KMS-11 (cell line): ENCODE measurements around the gene MTURN.

Experiments used
- H2AFZ ChIP-seq: fragments of 200-600 bp; sonication (generic); 2 replicates; pipeline ENCODE4 v1.6.1; 2016; ENCODE audit warnings: antibody characterized with exemption, mixed run types, low read depth
- H3K27ac ChIP-seq: fragments of 200-600 bp; sonication (generic); 2 replicates; pipeline ENCODE4 v1.6.1; 2016; ENCODE audit warnings: mild to moderate bottlenecking, mixed run types
- H3K27me3 ChIP-seq: fragments of 200-600 bp; sonication (generic); 2 replicates; pipeline ENCODE4 v1.6.1; 2017; ENCODE audit warnings: mild to moderate bottlenecking, low read depth, mixed run types, moderate library complexity; ENCODE audit not compliant: insufficient read depth
- H3K36me3 ChIP-seq: fragments of 200-600 bp; sonication (generic); 2 replicates; pipeline ENCODE4 v1.6.1; 2017; ENCODE audit warnings: mild to moderate bottlenecking, mixed run types; ENCODE audit not compliant: insufficient read depth
- H3K4me1 ChIP-seq: fragments of 200-600 bp; sonication (generic); 2 replicates; pipeline ENCODE4 v1.6.1; 2016; ENCODE audit warnings: mild to moderate bottlenecking, low read depth, mixed run types; ENCODE audit not compliant: poor library complexity, severe bottlenecking
- H3K4me2 ChIP-seq: fragments of 200-600 bp; sonication (generic); 2 replicates; pipeline ENCODE4 v1.7.0; 2016; ENCODE audit warnings: mild to moderate bottlenecking, mixed run types
- H3K4me3 ChIP-seq: fragments of 200-600 bp; sonication (generic); IDR thresholded peaks from 2 replicates; pipeline ENCODE4 v1.6.1; 2017; ENCODE audit warnings: low read depth, low read length, mixed read lengths; ENCODE audit not compliant: insufficient read depth
- H3K79me2 ChIP-seq: fragments of 200-600 bp; sonication (generic); 2 replicates; pipeline ENCODE4 v1.6.1; 2016; ENCODE audit warnings: low read depth, mixed run types; ENCODE audit not compliant: insufficient read depth
- H3K9ac ChIP-seq: fragments of 200-600 bp; sonication (generic); 2 replicates; pipeline ENCODE4 v1.6.1; 2016; ENCODE audit warnings: mild to moderate bottlenecking, mixed run types
- H4K20me1 ChIP-seq: fragments of 200-600 bp; sonication (generic); 2 replicates; pipeline ENCODE4 v1.6.1; 2016; ENCODE audit warnings: mild to moderate bottlenecking, mixed run types; ENCODE audit not compliant: insufficient read depth
- TF ChIP-seq, protein P1 (sequence below): fragments of 200-600 bp; sonication (generic); conservative IDR thresholded peaks from 2 replicates; pipeline ENCODE4 v1.6.1; 2017; ENCODE audit warnings: low read depth, mild to moderate bottlenecking, antibody characterized with exemption, low read length, moderate library complexity, mixed read lengths

MTURN gene

GRCh38 chr7:30165590-30165989, 30.8 kb downstream of the MTURN start:
- H3K27me3 ChIP-seq: no peaks in the 10 kb centered on the region
- no peaks in the 10 kb centered on the region for H3K4me1 ChIP-seq
- no peaks in the 10 kb centered on the region for H3K79me2 ChIP-seq
- no peak overlapping the region for H3K4me2 ChIP-seq
- no peak overlapping the region for H3K9ac ChIP-seq
- H2AFZ ChIP-seq: no peak overlapping the region
- H4K20me1 ChIP-seq: no peaks in the 10 kb centered on the region
- no peaks in the 10 kb centered on the region for H3K36me3 ChIP-seq
- TF ChIP-seq, protein P1, sequence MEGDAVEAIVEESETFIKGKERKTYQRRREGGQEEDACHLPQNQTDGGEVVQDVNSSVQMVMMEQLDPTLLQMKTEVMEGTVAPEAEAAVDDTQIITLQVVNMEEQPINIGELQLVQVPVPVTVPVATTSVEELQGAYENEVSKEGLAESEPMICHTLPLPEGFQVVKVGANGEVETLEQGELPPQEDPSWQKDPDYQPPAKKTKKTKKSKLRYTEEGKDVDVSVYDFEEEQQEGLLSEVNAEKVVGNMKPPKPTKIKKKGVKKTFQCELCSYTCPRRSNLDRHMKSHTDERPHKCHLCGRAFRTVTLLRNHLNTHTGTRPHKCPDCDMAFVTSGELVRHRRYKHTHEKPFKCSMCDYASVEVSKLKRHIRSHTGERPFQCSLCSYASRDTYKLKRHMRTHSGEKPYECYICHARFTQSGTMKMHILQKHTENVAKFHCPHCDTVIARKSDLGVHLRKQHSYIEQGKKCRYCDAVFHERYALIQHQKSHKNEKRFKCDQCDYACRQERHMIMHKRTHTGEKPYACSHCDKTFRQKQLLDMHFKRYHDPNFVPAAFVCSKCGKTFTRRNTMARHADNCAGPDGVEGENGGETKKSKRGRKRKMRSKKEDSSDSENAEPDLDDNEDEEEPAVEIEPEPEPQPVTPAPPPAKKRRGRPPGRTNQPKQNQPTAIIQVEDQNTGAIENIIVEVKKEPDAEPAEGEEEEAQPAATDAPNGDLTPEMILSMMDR: no peak
- no peak overlapping the region for H3K4me3 ChIP-seq
- no peak overlapping the region for H3K27ac ChIP-seq

DNA sequence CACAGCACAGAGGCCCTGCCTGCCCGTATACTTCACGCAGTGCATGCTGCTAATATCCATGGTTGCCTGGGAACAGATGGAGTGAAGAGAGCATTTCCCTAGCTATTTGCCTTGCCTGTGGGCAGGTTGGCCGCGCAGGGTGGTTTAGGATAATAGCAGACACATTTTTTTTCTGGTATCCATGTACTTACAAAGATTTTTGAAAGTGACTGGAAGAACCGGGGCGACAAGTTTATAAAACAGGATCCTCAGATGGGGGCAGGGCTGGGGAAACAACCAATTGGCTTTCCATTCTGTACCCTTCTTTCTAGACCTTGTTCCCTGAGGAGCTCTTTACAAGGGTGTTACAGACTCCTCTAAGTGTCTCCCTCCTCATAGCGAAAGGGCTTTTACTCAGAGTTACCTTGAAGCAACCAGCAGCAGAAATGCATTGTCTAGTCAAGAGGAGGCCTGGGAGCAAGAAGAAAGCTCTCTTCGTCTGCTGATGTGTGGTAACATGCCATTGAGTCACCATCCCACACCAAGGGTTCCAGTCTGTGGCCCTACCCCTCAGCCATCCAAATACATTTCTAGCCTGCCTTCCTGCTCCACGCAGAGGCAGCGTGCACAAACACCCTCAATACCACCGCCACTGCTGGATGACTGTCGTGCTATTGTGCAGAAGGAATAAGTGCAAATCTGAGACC, 31.5 kb downstream of the MTURN start:
- Histone ChIP-seq H3K9ac (no peak overlapping the region), H3K79me2 (no peaks in the 10 kb centered on the region), H3K4me1 (no peaks in the 10 kb centered on the region), H4K20me1 (no peaks in the 10 kb centered on the region), H3K4me3 (no peak overlapping the region), H2AFZ (no peak overlapping the region), H3K4me2 (no peak overlapping the region), H3K27me3 (no peaks in the 10 kb centered on the region), H3K27ac (no peak overlapping the region), H3K36me3 (no peaks in the 10 kb centered on the region)
- TF ChIP-seq, protein P1: no peak

GRCh38 chr7:30166841-30167235, 32.1 kb downstream of the MTURN start:
- Histone ChIP-seq H3K9ac (no peak overlapping the region), H2AFZ (no peak overlapping the region), H3K4me3 (no peak overlapping the region), H3K79me2 (no peaks in the 10 kb centered on the region), H4K20me1 (no peaks in the 10 kb centered on the region), H3K27me3 (no peaks in the 10 kb centered on the region), H3K4me2 (no peak overlapping the region), H3K4me1 (no peaks in the 10 kb centered on the region), H3K36me3 (no peaks in the 10 kb centered on the region), H3K27ac (no peak overlapping the region)
- TF ChIP-seq, protein P1: no peak

DNA sequence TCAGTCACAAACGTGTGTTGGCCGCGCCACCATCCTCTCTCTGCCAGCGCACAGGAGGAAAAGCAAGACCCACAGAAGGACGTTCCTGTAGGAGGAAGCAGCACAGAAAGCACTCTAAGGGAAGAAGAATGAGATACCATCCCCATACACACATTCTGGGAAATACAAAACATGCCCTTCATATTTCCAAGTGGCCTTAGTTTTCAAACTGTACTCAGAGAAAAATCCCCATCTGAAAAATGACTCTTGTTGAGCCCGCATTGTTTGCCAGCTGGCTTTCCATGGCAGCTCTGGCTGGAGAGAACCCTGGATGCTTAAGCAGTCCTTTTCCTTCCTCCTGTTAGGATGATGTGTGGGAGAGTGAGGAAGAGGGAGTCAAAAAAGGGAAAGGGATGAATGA, 33.1 kb downstream of the MTURN start:
- Histone ChIP-seq H3K9ac (no peak overlapping the region), H3K27me3 (no peaks in the 10 kb centered on the region), H4K20me1 (no peaks in the 10 kb centered on the region), H3K27ac (no peak overlapping the region), H3K4me2 (no peak overlapping the region), H3K4me3 (no peak overlapping the region), H3K4me1 (no peaks in the 10 kb centered on the region), H2AFZ (no peak overlapping the region), H3K36me3 (no peaks in the 10 kb centered on the region), H3K79me2 (no peaks in the 10 kb centered on the region)
- TF ChIP-seq, protein P1: no peak
